ENCODE results near the gene ZFAND3.

Gene ZFAND3

GRCh38 chr6:37802810-37803209, 16.7 kb upstream of the ZFAND3 start:
- H3K9ac ChIP-seq = peak overlapping the region in 4 of 11 experiments; percentile 24 to 50 (median 43); a peak in 6 of 22 replicates
- peak overlapping the region in 6 of 11 experiments; percentile 10 to 89 (median 64); a peak in 11 of 22 replicates for H3K4me2 ChIP-seq
- H3K9me3 ChIP-seq (replicated peaks in 1 of 11) = no peaks in the 10 kb centered on the region
- H3K4me1 ChIP-seq = peaks cover 22 to 63% (median 31%) of the 10 kb centered on the region in 10 experiments
- no peaks in the 10 kb centered on the region for H3K36me3 ChIP-seq
- TF ChIP-seq Cebpa-rat (IDR thresholded peaks at IDR 0.05) = peak in 4 of 11 experiments; percentile 20 to 55 (median 48); a peak in 5 of 22 replicates
- peak overlapping the region in 6 of 11 experiments; percentile 31 to 73 (median 68); a peak in 12 of 22 replicates for H3K27ac ChIP-seq
- H3K4me3 ChIP-seq = no peak overlapping the region
- no peaks in the 10 kb centered on the region for H3K27me3 ChIP-seq
- no peaks in the 10 kb centered on the region for H4K20me1 ChIP-seq

GRCh38 chr6:37804586-37804985, 14.9 kb upstream of the ZFAND3 start:
- Histone ChIP-seq H3K4me2 (peak overlapping the region; percentile 19 to 89 (median 35); a peak in 17 of 22 replicates), H3K27me3 (no peaks in the 10 kb centered on the region), H3K9ac (no peak overlapping the region; a peak in 1 of 22 replicates), H3K27ac (no peak overlapping the region; a peak in 1 of 22 replicates), H3K4me3 (no peak overlapping the region), H3K9me3 (replicated peaks in 1 of 11) (no peaks in the 10 kb centered on the region), H4K20me1 (no peaks in the 10 kb centered on the region), H3K4me1 (peaks cover 32 to 64% (median 41%) of the 10 kb centered on the region in 10 experiments), H3K36me3 (no peaks in the 10 kb centered on the region)
- TF ChIP-seq Cebpa-rat (IDR thresholded peaks at IDR 0.05) = no peak

DNA sequence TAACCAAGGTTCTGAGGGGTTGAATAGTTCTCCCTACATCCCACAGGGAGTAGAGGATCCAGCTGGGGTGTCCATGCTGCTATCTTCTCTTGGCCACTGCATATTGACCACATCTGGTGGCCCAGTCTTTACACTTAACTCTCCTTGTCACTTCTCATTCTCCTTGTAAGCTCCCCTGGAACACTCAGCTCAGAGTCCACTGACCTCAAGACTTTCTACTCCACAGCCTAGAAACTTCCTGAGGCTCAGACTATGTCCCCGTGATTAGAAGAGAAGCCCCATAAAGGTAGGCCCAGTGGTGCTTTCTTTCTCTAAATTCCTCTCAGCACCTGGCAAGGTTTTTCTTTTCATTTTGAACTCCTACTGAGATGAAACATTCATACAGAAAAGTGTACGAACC, 13.3 kb upstream of the ZFAND3 start:
- no peak overlapping the region for H3K4me3 ChIP-seq

DNA sequence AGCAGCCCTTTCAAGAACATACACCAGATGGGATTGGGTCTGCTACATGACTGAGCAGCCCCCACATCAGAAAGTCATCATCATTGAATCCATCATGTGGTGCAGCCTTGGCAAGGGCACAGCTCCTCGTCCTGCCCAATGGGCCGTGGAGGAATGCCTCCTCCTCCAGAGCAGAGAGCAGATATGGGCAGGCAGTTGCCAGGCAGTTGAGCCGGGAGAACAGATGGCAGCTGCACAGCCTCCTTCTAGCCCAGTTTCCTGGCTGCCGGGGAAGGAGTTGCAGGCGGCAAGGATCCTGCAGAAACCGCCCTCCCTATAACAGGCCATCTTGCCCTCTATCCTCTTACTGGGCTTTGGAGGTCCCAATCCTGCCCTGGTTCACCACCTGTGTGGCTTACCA, 11.9 kb upstream of the ZFAND3 start:
- H3K4me3 ChIP-seq = no peak overlapping the region
- TF ChIP-seq Cebpa-rat (IDR thresholded peaks at IDR 0.05) = no peak
- H4K20me1 ChIP-seq = no peaks in the 10 kb centered on the region
- H3K4me1 ChIP-seq = peaks cover 32 to 43% (median 37%) of the 10 kb centered on the region in 10 experiments
- H3K4me2 ChIP-seq = peak overlapping the region; percentile 0 to 70 (median 60); a peak in 20 of 22 replicates
- H3K9ac ChIP-seq = no peak overlapping the region
- no peaks in the 10 kb centered on the region for H3K27me3 ChIP-seq
- H3K9me3 ChIP-seq (replicated peaks in 1 of 11) = peaks cover 0 to 7% (median under 1%) of the 10 kb centered on the region in 11 experiments; a peak in 6 of 22 replicates
- no peak overlapping the region; a peak in 1 of 22 replicates for H3K27ac ChIP-seq
- no peaks in the 10 kb centered on the region for H3K36me3 ChIP-seq

More for the DNA sequence above, 13.3 kb upstream of the ZFAND3 start:
- Histone ChIP-seq H3K9me3 (replicated peaks in 1 of 11) (peaks cover 0 to 2% (median 0%) of the 10 kb centered on the region in 11 experiments; a peak in 1 of 22 replicates), H3K4me1 (peaks cover 32 to 57% (median 40%) of the 10 kb centered on the region in 10 experiments), H3K4me2 (no peak overlapping the region), H4K20me1 (no peaks in the 10 kb centered on the region), H3K36me3 (no peaks in the 10 kb centered on the region), H3K9ac (no peak overlapping the region), H3K27me3 (no peaks in the 10 kb centered on the region), H3K27ac (no peak overlapping the region)
- TF ChIP-seq Cebpa-rat (IDR thresholded peaks at IDR 0.05) = no peak

GRCh38 chr6:37809197-37809543, 10.4 kb upstream of the ZFAND3 start:
- no peak overlapping the region for H3K27ac ChIP-seq
- H3K9me3 ChIP-seq (replicated peaks in 1 of 11) = peaks cover 0 to 14% (median 4%) of the 10 kb centered on the region in 11 experiments; a peak in 6 of 22 replicates
- no peak overlapping the region for H3K9ac ChIP-seq
- no peaks in the 10 kb centered on the region for H4K20me1 ChIP-seq
- H3K4me1 ChIP-seq = peaks cover 28 to 36% (median 33%) of the 10 kb centered on the region in 10 experiments
- no peaks in the 10 kb centered on the region for H3K27me3 ChIP-seq
- no peak for TF ChIP-seq Cebpa-rat (IDR thresholded peaks at IDR 0.05)
- H3K4me3 ChIP-seq = no peak overlapping the region
- peak overlapping the region in 10 of 11 experiments; percentile 1 to 70 (median 60); a peak in 17 of 22 replicates for H3K4me2 ChIP-seq
- H3K36me3 ChIP-seq = no peaks in the 10 kb centered on the region

GRCh38 chr6:37812841-37813240, 6.7 kb upstream of the ZFAND3 start:
- Histone ChIP-seq H3K4me1 (peaks cover 17 to 24% (median 22%) of the 10 kb centered on the region in 10 experiments), H3K27ac (no peak overlapping the region), H3K36me3 (no peaks in the 10 kb centered on the region), H3K4me2 (peak overlapping the region in 2 of 11 experiments; percentile 1 to 34; a peak in 3 of 22 replicates), H3K9ac (no peak overlapping the region), H3K4me3 (no peak overlapping the region), H3K9me3 (replicated peaks in 1 of 11) (peaks cover 0 to 14% (median 4%) of the 10 kb centered on the region in 11 experiments; a peak in 6 of 22 replicates), H3K27me3 (no peaks in the 10 kb centered on the region), H4K20me1 (no peaks in the 10 kb centered on the region)
- no peak for TF ChIP-seq Cebpa-rat (IDR thresholded peaks at IDR 0.05)

GRCh38 chr6:37814374-37814773, 5.2 kb upstream of the ZFAND3 start:
- peaks cover 0 to 14% (median 4%) of the 10 kb centered on the region in 11 experiments; a peak in 6 of 22 replicates for H3K9me3 ChIP-seq (replicated peaks in 1 of 11)
- peaks cover 11 to 19% (median 13%) of the 10 kb centered on the region in 10 experiments for H3K4me1 ChIP-seq
- H3K9ac ChIP-seq = no peak overlapping the region
- no peaks in the 10 kb centered on the region for H3K27me3 ChIP-seq
- no peak overlapping the region for H3K4me3 ChIP-seq
- TF ChIP-seq Cebpa-rat (IDR thresholded peaks at IDR 0.05) = no peak
- no peak overlapping the region for H3K27ac ChIP-seq
- no peaks in the 10 kb centered on the region for H4K20me1 ChIP-seq
- H3K36me3 ChIP-seq = no peaks in the 10 kb centered on the region
- H3K4me2 ChIP-seq = no peak overlapping the region

DNA sequence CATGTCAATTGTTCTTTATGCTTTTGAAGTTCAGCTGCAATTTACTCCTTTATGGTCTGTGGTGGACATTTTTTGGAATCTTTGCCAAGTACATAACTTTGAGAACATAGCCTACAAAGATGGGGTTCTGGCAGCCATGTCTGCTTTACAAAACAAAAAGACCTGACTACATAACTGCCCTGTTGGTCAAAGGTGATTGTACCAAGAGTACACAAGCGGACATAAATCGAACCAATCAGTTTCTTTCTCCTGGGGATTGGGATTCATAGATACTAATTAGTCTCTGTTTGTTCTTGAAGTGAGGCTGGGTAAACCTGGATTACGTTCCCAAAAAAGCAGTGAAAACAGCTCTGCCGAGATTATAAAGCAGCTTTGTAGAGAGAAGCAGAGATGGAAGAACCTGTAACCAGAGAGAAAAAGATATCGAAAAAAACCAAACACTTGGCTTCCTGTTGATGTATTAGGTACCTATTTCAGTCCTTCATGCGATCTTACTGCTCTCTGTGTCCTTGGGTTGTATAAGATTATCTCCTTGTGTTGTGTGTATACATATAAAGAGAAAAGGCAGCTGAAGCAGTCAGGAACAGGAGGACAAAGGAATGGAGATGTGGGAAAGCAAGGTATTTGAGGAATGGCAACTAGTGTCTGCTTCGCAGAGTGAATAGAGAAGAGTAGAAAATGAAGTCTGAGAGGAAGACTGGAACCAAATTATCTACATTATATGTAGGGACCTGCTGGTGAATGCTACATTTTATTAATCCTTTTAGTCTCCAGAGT, 2.7 kb upstream of the ZFAND3 start:
- Histone ChIP-seq H4K20me1 (peaks cover 13 to 16% (median 15%) of the 10 kb centered on the region in 11 experiments), H3K9ac (no peak overlapping the region), H3K4me3 (no peak overlapping the region), H3K9me3 (replicated peaks in 1 of 11) (peaks cover 0 to 10% (median 2%) of the 10 kb centered on the region in 11 experiments; a peak in 4 of 22 replicates), H3K4me2 (peak overlapping the region in 2 of 11 experiments; percentile 82 to 85; a peak in 2 of 22 replicates), H3K27me3 (no peaks in the 10 kb centered on the region), H3K27ac (no peak overlapping the region), H3K36me3 (peaks cover 0 to 6% (median 5%) of the 10 kb centered on the region in 11 experiments; a peak in 6 of 22 replicates), H3K4me1 (peaks cover 22 to 30% (median 25%) of the 10 kb centered on the region in 10 experiments)
- TF ChIP-seq Cebpa-rat (IDR thresholded peaks at IDR 0.05) = no peak

DNA sequence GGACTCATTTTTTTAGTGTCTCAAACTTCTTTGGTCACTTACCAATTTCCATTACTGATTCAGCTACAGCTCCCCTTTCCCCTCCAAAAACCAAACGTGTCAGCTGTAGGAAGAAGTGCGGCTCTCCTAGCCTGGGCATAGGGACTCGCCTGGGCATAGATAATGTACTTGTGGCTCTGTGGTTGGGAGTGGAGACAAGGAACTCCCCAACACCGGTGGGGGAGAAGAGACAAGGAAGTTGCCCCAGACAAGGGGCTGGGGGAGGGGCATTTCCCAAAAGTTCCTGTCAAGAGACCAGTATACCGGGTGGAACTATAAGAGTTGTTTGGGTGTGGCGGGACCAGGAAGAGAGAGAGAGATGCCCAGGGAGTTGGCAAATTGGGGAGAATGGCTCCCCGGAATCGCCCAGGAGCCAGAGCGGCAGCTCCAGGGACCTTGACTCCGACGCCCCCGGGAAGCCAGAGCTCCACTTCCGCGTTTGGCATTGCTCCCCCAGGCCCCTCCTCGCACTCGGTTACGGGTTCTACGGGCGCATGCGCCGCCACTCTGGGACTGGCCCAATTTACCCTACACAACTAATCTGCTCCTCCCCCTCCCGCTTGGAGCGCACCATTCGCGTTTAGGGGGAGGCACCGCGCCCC, 871 bp upstream of the ZFAND3 start:
- no peaks in the 10 kb centered on the region for H3K27me3 ChIP-seq
- H3K4me3 ChIP-seq = peak overlapping the region; percentile 66 to 86 (median 76)
- no peak for TF ChIP-seq Cebpa-rat (IDR thresholded peaks at IDR 0.05)
- H3K36me3 ChIP-seq = peaks cover 0 to 23% (median 13%) of the 10 kb centered on the region in 11 experiments; a peak in 11 of 22 replicates
- no peaks in the 10 kb centered on the region for H3K9me3 ChIP-seq (replicated peaks in 1 of 11)
- peak overlapping the region; percentile 88 to 99 (median 94) for H3K9ac ChIP-seq
- H4K20me1 ChIP-seq = peaks cover 31 to 35% (median 33%) of the 10 kb centered on the region in 11 experiments
- H3K27ac ChIP-seq = peak overlapping the region; percentile 86 to 100 (median 96)
- H3K4me2 ChIP-seq = peak overlapping the region; percentile 81 to 95 (median 85)
- peaks cover 38 to 44% (median 40%) of the 10 kb centered on the region in 10 experiments for H3K4me1 ChIP-seq
